Mesendoderm (in vitro differentiated cells): ENCODE results near the gene TMEM94.

Experiments
- DNase-seq: peaks from one replicate; pipeline ENCODE4 v3.0.0; 2013
- H2AK5ac ChIP-seq: 2 replicates; pipeline ENCODE4 v1.6.1; 2013; ENCODE audit warnings: low read length, inconsistent platforms
- H2BK120ac ChIP-seq: 2 replicates; pipeline ENCODE4 v1.6.1; 2013; ENCODE audit warnings: low read depth, mild to moderate bottlenecking, low read length, moderate library complexity, mixed read lengths
- H2BK15ac ChIP-seq: replicated peaks from 2 replicates; pipeline ENCODE4 v1.6.1; 2013; ENCODE audit warnings: low read depth, mild to moderate bottlenecking, moderate library complexity
- H2BK5ac ChIP-seq: 2 replicates; pipeline ENCODE4 v1.6.1; 2013; ENCODE audit warnings: low read length, inconsistent platforms
- H3K18ac ChIP-seq: 2 replicates; pipeline ENCODE4 v1.6.1; 2013; ENCODE audit warnings: mild to moderate bottlenecking, low read length, mixed read lengths
- H3K23ac ChIP-seq: one replicate; pipeline ENCODE4 v1.6.1; 2013; ENCODE audit warnings: low read length
- H3K27ac ChIP-seq: 2 replicates; pipeline ENCODE4 v1.5.1; 2013; ENCODE audit warnings: low read depth, mild to moderate bottlenecking, inconsistent platforms, low read length, moderate library complexity
- H3K27me3 ChIP-seq: 2 replicates; pipeline ENCODE4 v1.6.1; 2013; ENCODE audit warnings: low read length, control low read depth, mild to moderate bottlenecking, inconsistent platforms; ENCODE audit not compliant: insufficient read depth, poor library complexity
- H3K36me3 ChIP-seq: 2 replicates; pipeline ENCODE4 v1.6.1; 2013; ENCODE audit warnings: low read length, inconsistent platforms; ENCODE audit not compliant: control insufficient read depth, insufficient read depth
- H3K4ac ChIP-seq: one replicate; pipeline ENCODE4 v1.6.1; 2013; ENCODE audit warnings: low read depth, mild to moderate bottlenecking, low read length, moderate library complexity
- H3K4me1 ChIP-seq: 2 replicates; pipeline ENCODE4 v1.6.1; 2013; ENCODE audit warnings: low read depth, low read length, inconsistent platforms; ENCODE audit not compliant: control insufficient read depth
- H3K4me2 ChIP-seq: 2 replicates; pipeline ENCODE4 v1.6.1; 2013; ENCODE audit warnings: low read length
- H3K4me3 ChIP-seq: 2 replicates; pipeline ENCODE4 v1.5.1; 2013; ENCODE audit warnings: mild to moderate bottlenecking, low read length
- H3K56ac ChIP-seq: one replicate; pipeline ENCODE4 v1.6.1; 2013; ENCODE audit warnings: low read length
- H3K79me1 ChIP-seq: 2 replicates; pipeline ENCODE4 v1.6.1; 2013; ENCODE audit warnings: low read length, inconsistent platforms
- H3K79me2 ChIP-seq: 2 replicates; pipeline ENCODE4 v1.6.1; 2013; ENCODE audit warnings: mild to moderate bottlenecking, low read length; ENCODE audit not compliant: control insufficient read depth, insufficient read depth
- H3K9ac ChIP-seq: 2 replicates; pipeline ENCODE4 v1.6.1; 2013; ENCODE audit warnings: low read length, inconsistent platforms
- H4K5ac ChIP-seq: one replicate; pipeline ENCODE4 v1.6.1; 2013; ENCODE audit warnings: low read length
- H4K8ac ChIP-seq: one replicate; pipeline ENCODE4 v1.6.1; 2013; ENCODE audit warnings: low read depth, mild to moderate bottlenecking, control low read depth, low read length, moderate library complexity
- WGBS: extraction: QIAGEN DNeasy Blood & Tissue Kit; methylation state at CpG from one replicate; pipeline ENCODE4 v1.1.7; 2013; ENCODE audit warnings: low lambda C conversion rate, missing lambda C conversion rate; ENCODE audit not compliant: insufficient coverage; ENCODE audit errors: extremely low coverage; 5-methylcytosine and 5-hydroxymethylcytosine counted together

TMEM94 gene

GRCh38 chr17:75526555-75527270, 70.3 kb downstream of the TMEM94 start:
- Histone ChIP-seq H2AK5ac (no peak overlapping the region), H2BK120ac (no peak overlapping the region), H4K8ac (no peak overlapping the region), H3K56ac (peak overlapping the region; percentile 75), H3K9ac (peak overlapping the region; percentile 66), H3K79me1 (peaks cover 2% of the 10 kb centered on the region), H3K4me2 (peak overlapping the region; percentile 75), H2BK5ac (no peak overlapping the region), H3K4me1 (no peaks in the 10 kb centered on the region), H4K5ac (no peak overlapping the region), H3K4me3 (peak overlapping the region; percentile 50), H3K18ac (no peak overlapping the region), H3K27ac (no peak overlapping the region), H3K23ac (peak overlapping the region; percentile 29), H3K4ac (no peak overlapping the region), H3K27me3 (no peaks in the 10 kb centered on the region), H3K36me3 (peaks cover 3% of the 10 kb centered on the region), H3K79me2 (no peaks in the 10 kb centered on the region), H2BK15ac (no peak overlapping the region)
- WGBS: no CpG with 5 or more reads among the region's 13 CpGs
- DNase-seq: peak; percentile 31

DNA sequence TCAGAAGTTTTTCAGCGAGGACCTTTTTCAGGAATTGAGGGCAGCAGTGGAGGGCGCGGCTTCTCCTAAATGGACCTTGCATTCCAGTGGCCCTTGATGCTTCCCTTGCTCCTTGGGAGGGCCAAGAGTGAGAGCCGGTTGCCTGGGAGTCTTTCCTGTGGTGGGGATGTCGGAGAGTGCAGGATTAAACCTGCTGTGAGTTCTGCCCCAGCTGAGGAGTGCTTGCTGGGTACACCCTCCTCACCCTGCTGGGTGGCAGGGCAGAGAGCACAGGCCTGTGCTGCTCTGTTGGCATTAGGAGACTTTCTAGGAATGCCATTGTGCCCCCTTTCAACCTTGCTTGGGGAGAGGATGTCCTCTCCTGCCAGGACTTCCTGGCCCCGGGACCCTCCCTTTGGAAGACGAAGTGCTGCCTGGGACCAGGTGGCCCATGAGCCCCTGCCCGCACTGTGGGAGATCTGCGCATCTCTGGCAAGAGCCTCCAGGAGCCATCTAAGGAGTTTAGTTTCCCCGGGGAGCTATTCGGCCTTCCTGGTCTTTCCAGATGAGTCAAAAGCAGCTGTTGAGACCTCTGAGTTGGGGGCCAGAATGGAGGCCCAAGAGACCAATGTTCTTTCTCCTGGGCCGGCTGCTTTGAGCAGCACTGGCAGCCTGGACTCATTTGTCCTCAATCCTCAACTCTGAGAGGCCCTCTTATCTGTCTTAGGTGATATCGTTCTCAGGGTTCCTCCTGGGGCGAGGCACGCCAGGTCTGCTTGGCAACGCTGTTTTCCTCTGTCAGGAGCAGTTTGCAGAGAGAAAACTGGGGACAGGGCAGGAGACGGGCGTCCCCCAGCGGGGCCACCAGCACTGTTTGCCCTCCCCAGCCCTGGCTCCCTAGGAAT, 74.6 kb downstream of the TMEM94 start:
- Histone ChIP-seq H2BK120ac (no peak overlapping the region), H3K79me2 (no peaks in the 10 kb centered on the region), H3K18ac (no peak overlapping the region), H3K4me2 (no peak overlapping the region), H3K79me1 (peaks cover 2% of the 10 kb centered on the region), H3K4me3 (no peak overlapping the region), H3K9ac (no peak overlapping the region), H3K36me3 (no peaks in the 10 kb centered on the region), H2AK5ac (no peak overlapping the region), H3K27ac (no peak overlapping the region), H3K4me1 (no peaks in the 10 kb centered on the region), H4K8ac (no peak overlapping the region), H3K4ac (no peak overlapping the region), H2BK5ac (no peak overlapping the region), H3K23ac (no peak overlapping the region), H3K56ac (peak overlapping the region; percentile 17), H3K27me3 (no peaks in the 10 kb centered on the region), H4K5ac (no peak overlapping the region), H2BK15ac (no peak overlapping the region)
- no CpG with 5 or more reads among the region's 19 CpGs for WGBS
- DNase-seq: no peak

DNA sequence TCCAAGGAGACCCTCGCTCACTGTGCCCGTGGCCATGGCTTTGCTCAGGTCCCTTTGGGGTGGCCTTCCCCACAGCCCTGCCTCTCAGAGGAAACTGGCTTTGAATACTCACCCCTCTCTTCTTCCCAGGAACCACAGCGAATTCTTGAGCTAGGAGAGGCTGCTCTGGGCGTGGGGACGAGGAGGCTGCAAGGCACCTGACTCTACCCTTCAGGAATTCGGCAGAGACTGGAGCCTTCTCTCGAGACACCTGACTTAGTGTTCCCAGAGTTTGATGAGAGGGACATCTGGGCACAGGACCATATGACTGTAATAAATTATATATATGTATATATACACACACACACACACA, 75.3 kb downstream of the TMEM94 start:
- no peak overlapping the region for H3K9ac ChIP-seq
- no peak overlapping the region for H2AK5ac ChIP-seq

GRCh38 chr17:75535119-75535537, 78.7 kb downstream of the TMEM94 start:
- no CpG with 5 or more reads among the region's 15 CpGs for WGBS
- Histone ChIP-seq H4K5ac (no peak overlapping the region), H3K79me1 (no peaks in the 10 kb centered on the region), H3K4me1 (no peaks in the 10 kb centered on the region), H2BK15ac (no peak overlapping the region), H2BK5ac (no peak overlapping the region), H3K9ac (no peak overlapping the region), H2BK120ac (no peak overlapping the region), H3K56ac (no peak overlapping the region), H3K4me3 (no peak overlapping the region), H3K4ac (no peak overlapping the region), H2AK5ac (no peak overlapping the region), H4K8ac (no peak overlapping the region), H3K27ac (no peak overlapping the region), H3K4me2 (no peak overlapping the region), H3K18ac (no peak overlapping the region), H3K23ac (no peak overlapping the region), H3K36me3 (no peaks in the 10 kb centered on the region), H3K27me3 (no peaks in the 10 kb centered on the region), H3K79me2 (no peaks in the 10 kb centered on the region)
- no peak for DNase-seq

More for the DNA sequence above, 75.3 kb downstream of the TMEM94 start:
- no peaks in the 10 kb centered on the region for H3K36me3 ChIP-seq
- no peak overlapping the region for H3K27ac ChIP-seq
- H3K23ac ChIP-seq: no peak overlapping the region
- no peak overlapping the region for H2BK15ac ChIP-seq
- no peak overlapping the region for H3K4me3 ChIP-seq
- H3K18ac ChIP-seq: no peak overlapping the region
- H3K4ac ChIP-seq: no peak overlapping the region
- no peak overlapping the region for H2BK5ac ChIP-seq
- WGBS: no CpG with 5 or more reads among the region's 7 CpGs
- no peak overlapping the region for H3K56ac ChIP-seq
- peak; percentile 79 for DNase-seq
- H3K4me2 ChIP-seq: no peak overlapping the region
- H3K79me2 ChIP-seq: no peaks in the 10 kb centered on the region
- H4K5ac ChIP-seq: no peak overlapping the region
- H3K79me1 ChIP-seq: peaks cover 2% of the 10 kb centered on the region
- no peaks in the 10 kb centered on the region for H3K27me3 ChIP-seq
- no peak overlapping the region for H2BK120ac ChIP-seq
- no peak overlapping the region for H4K8ac ChIP-seq
- H3K4me1 ChIP-seq: no peaks in the 10 kb centered on the region

GRCh38 chr17:75535871-75536270, 79.4 kb downstream of the TMEM94 start:
- no peaks in the 10 kb centered on the region for H3K36me3 ChIP-seq
- H3K27me3 ChIP-seq: no peaks in the 10 kb centered on the region
- H3K56ac ChIP-seq: no peak overlapping the region
- no peak overlapping the region for H3K9ac ChIP-seq
- no peaks in the 10 kb centered on the region for H3K4me1 ChIP-seq
- no peak overlapping the region for H3K18ac ChIP-seq
- no peaks in the 10 kb centered on the region for H3K79me2 ChIP-seq
- H3K79me1 ChIP-seq: no peaks in the 10 kb centered on the region
- no peak overlapping the region for H3K4me3 ChIP-seq
- no peak overlapping the region for H4K5ac ChIP-seq
- no peak overlapping the region for H3K4ac ChIP-seq
- no peak overlapping the region for H3K4me2 ChIP-seq
- WGBS: no CpG with 5 or more reads among the region's 8 CpGs
- DNase-seq: no peak
- no peak overlapping the region for H2BK15ac ChIP-seq
- no peak overlapping the region for H2AK5ac ChIP-seq
- no peak overlapping the region for H3K23ac ChIP-seq
- no peak overlapping the region for H2BK5ac ChIP-seq
- H2BK120ac ChIP-seq: no peak overlapping the region
- H3K27ac ChIP-seq: no peak overlapping the region
- H4K8ac ChIP-seq: no peak overlapping the region
